Measurements from ENCODE around the gene PFDN1.

The PFDN1 gene

GRCh38 chr5:140215276-140215675, 87.6 kb downstream of the PFDN1 start:
- no peak for DNase-seq (ENCODE audit: low read depth in 2 of 2)

GRCh38 chr5:140214831-140215230, 88.1 kb downstream of the PFDN1 start:
- TF ChIP-seq CTCF (IDR thresholded peaks at IDR 0.05; ENCODE audit: low read depth, low read length), result no peak
- peak; percentile 44 to 67 for DNase-seq (ENCODE audit: low read depth in 2 of 2)
- H3K4me3 ChIP-seq (replicated peaks in 1 of 2; ENCODE audit: low read depth in 2 of 2, low read length in 2 of 2), result no peak overlapping the region

More at GRCh38 chr5:140215276-140215675, 87.6 kb downstream of the PFDN1 start:
- no peak overlapping the region for H3K4me3 ChIP-seq (replicated peaks in 1 of 2; ENCODE audit: low read depth in 2 of 2, low read length in 2 of 2)
- TF ChIP-seq CTCF (IDR thresholded peaks at IDR 0.05; ENCODE audit: low read depth, low read length), result no peak

GRCh38 chr5:140213370-140213983, 89.4 kb downstream of the PFDN1 start:
- no peak for DNase-seq (ENCODE audit: low read depth in 2 of 2)
- H3K4me3 ChIP-seq (replicated peaks in 1 of 2; ENCODE audit: low read depth in 2 of 2, low read length in 2 of 2), result no peak overlapping the region
- no peak for TF ChIP-seq CTCF (IDR thresholded peaks at IDR 0.05; ENCODE audit: low read depth, low read length)

GRCh38 chr5:140208065-140208464, 94.8 kb downstream of the PFDN1 start:
- DNase-seq (ENCODE audit: low read depth in 2 of 2), result no peak
- H3K4me3 ChIP-seq (replicated peaks in 1 of 2; ENCODE audit: low read depth in 2 of 2, low read length in 2 of 2), result no peak overlapping the region
- TF ChIP-seq CTCF (IDR thresholded peaks at IDR 0.05; ENCODE audit: low read depth, low read length), result no peak

- TF ChIP-seq CTCF (IDR thresholded peaks at IDR 0.05; ENCODE audit: low read depth, low read length), result no peak
- DNase-seq (ENCODE audit: low read depth in 2 of 2), result no peak
- no peak overlapping the region for H3K4me3 ChIP-seq (replicated peaks in 1 of 2; ENCODE audit: low read depth in 2 of 2, low read length in 2 of 2)
These were observed 95.5 kb downstream of the PFDN1 start for GRCh38 chr5:140207250-140207964.

- DNase-seq (ENCODE audit: low read depth in 2 of 2), result no peak
- no peak overlapping the region for H3K4me3 ChIP-seq (replicated peaks in 1 of 2; ENCODE audit: low read depth in 2 of 2, low read length in 2 of 2)
- TF ChIP-seq CTCF (IDR thresholded peaks at IDR 0.05; ENCODE audit: low read depth, low read length), result no peak
These were observed 96.9 kb downstream of the PFDN1 start for GRCh38 chr5:140205952-140206351.
